HepG2 (cell line): ENCODE data around the gene TBCD. TPM values are rescaled to one million over a fixed set of nuclear protein-coding genes. Genes with fewer than 3 reads are reported as not detected.

Source experiments
- ATAC-seq: fragments of 200-7000 bp; cut with Tn5 transposase; 3 replicates; pipeline ENCODE4 v1.9.1; 2020; ENCODE audit warnings: mild to moderate bottlenecking, moderate library complexity
- BruUV-seq: library from RNA; stranded (reverse); fragments of 400-500 nt; replicated peaks from 2 replicates; lab custom pipeline; 2021; lab: Mats Ljungman, UMichigan
- CTCF ChIA-PET: fragments of 300-600 bp; formaldehyde crosslinking; extraction: SDS; loops from one replicate; lab custom pipeline; 2021; ENCODE audit warnings: low total read pairs, inconsistent platforms, low intra/inter-chr PET ratio; lab: Yijun Ruan, JAX
- POLR2A ChIA-PET: fragments of 350-600 bp; sonication (Branson Sonifier 250); formaldehyde crosslinking; loops from one replicate; lab custom pipeline; 2020; ENCODE audit warnings: antibody characterized with exemption, inconsistent platforms; lab: Yijun Ruan, JAX
- DNase-seq: peaks from one replicate; pipeline ENCODE4 v3.0.0-alpha.2; 2015; ENCODE audit warnings: low spot score
- FAIRE-seq: peaks from 3 replicates; lab custom pipeline; 2011; peaks lifted over from hg19 to GRCh38; lab: Jason Lieb, UNC
- H2AFZ ChIP-seq: one replicate; pipeline ENCODE4 v1.6.1; 2011; ENCODE audit warnings: low read length, inconsistent platforms
- H3K27ac ChIP-seq: fragments of 300-600 bp; 3 replicates; pipeline ENCODE4 v1.8.0; 2011; ENCODE audit warnings: mixed run types, mild to moderate bottlenecking, mixed read lengths, low read length, inconsistent platforms; ENCODE audit not compliant: insufficient read depth; ENCODE audit errors: extremely low read length
- H3K27me3 ChIP-seq, 2 experiments: fragments of 200-600 bp in 1 of 2; 2 replicates in 1 of 2; 3 replicates in 1 of 2; pipeline versions ENCODE4 v1.6.0 to v1.8.0; 2011; ENCODE audit warnings: low read length in 2 of 2, mild to moderate bottlenecking in 2 of 2, moderate library complexity in 2 of 2, inconsistent platforms in 1 of 2; ENCODE audit not compliant: insufficient read depth in 2 of 2, control insufficient read depth in 1 of 2
- H3K36me3 ChIP-seq, 2 experiments: fragments of 200-600 bp in 1 of 2; replicated peaks in 1 of 2; 2 replicates in 1 of 2; 3 replicates in 1 of 2; pipeline versions ENCODE4 v1.5.1 to v1.8.0; 2011; ENCODE audit warnings: low read length in 2 of 2, inconsistent platforms in 1 of 2; ENCODE audit not compliant: insufficient read depth in 2 of 2, control insufficient read depth in 1 of 2
- H3K4me1 ChIP-seq: 2 replicates; pipeline ENCODE4 v1.5.1; 2012; ENCODE audit warnings: low read length, inconsistent platforms; ENCODE audit not compliant: insufficient read depth
- H3K4me2 ChIP-seq: 2 replicates; pipeline ENCODE4 v1.6.0; 2011; ENCODE audit warnings: low read depth, low read length, inconsistent platforms
- H3K4me3 ChIP-seq, 3 experiments: fragments of 200-600 bp in 1 of 3; sonication (generic), shearing (Covaris generic) in 1 of 3; replicated peaks in 1 of 3; 2 replicates each; pipeline ENCODE4 v1.5.1; 2011 to 2016; ENCODE audit warnings: low read length in 3 of 3, inconsistent platforms in 2 of 3, low read depth in 2 of 3, mild to moderate bottlenecking in 2 of 3, control low read depth in 1 of 3, mixed read lengths in 1 of 3; ENCODE audit not compliant: insufficient read depth in 1 of 3
- H3K79me2 ChIP-seq: one replicate; pipeline ENCODE4 v1.6.1; 2011; ENCODE audit warnings: low read length, inconsistent platforms; ENCODE audit not compliant: insufficient read depth
- H3K9ac ChIP-seq: 2 replicates; pipeline ENCODE4 v1.6.0; 2011; ENCODE audit warnings: mild to moderate bottlenecking, low read depth, low read length, inconsistent platforms; ENCODE audit not compliant: insufficient read depth
- H3K9me3 ChIP-seq: 2 replicates; pipeline ENCODE4 v1.5.1; 2012; ENCODE audit warnings: mild to moderate bottlenecking, low read length
- H4K20me1 ChIP-seq: 2 replicates; pipeline ENCODE4 v1.6.0; 2011; ENCODE audit warnings: inconsistent platforms, mild to moderate bottlenecking, low read length, moderate library complexity; ENCODE audit not compliant: insufficient read depth
- BCL6 ChIP-seq: IDR thresholded peaks from 2 replicates; pipeline ENCODE4 v1.6.1; 2016; ENCODE audit warnings: missing genetic modification reagents, missing compliant biosample characterization
- CBX1 ChIP-seq: IDR thresholded peaks from one replicate; pipeline ENCODE4 v1.6.1; 2016; ENCODE audit warnings: antibody characterized with exemption, low read depth
- RAD21 ChIP-seq: fragments of 450-650 bp; formaldehyde crosslinking; IDR thresholded peaks from 2 replicates; pipeline ENCODE4 v1.5.0; 2020; ENCODE audit warnings: mild to moderate bottlenecking
- RELA ChIP-seq: sonication (generic); formaldehyde crosslinking; IDR thresholded peaks from 2 replicates; pipeline ENCODE4 v1.4.0; 2020; ENCODE audit warnings: missing genetic modification reagents
- ZBTB21 ChIP-seq: sonication (generic); formaldehyde crosslinking; IDR thresholded peaks from 2 replicates; pipeline ENCODE4 v1.4.0; 2020; ENCODE audit warnings: missing genetic modification reagents
- ZNF143 ChIP-seq: sonication (generic); formaldehyde crosslinking; IDR thresholded peaks from 2 replicates; pipeline ENCODE4 v1.4.0; 2020; ENCODE audit warnings: missing genetic modification reagents
- ZNF17 ChIP-seq: sonication (generic); formaldehyde crosslinking; IDR thresholded peaks from 2 replicates; pipeline ENCODE4 v1.5.0; 2020; ENCODE audit warnings: mild to moderate bottlenecking, missing genetic modification reagents
- ZNF329 ChIP-seq: sonication (generic); formaldehyde crosslinking; IDR thresholded peaks from 2 replicates; pipeline ENCODE4 v1.9.0; 2021; ENCODE audit warnings: low read depth, mild to moderate bottlenecking, missing genetic modification reagents
- ZNF33B ChIP-seq: sonication (generic); formaldehyde crosslinking; IDR thresholded peaks from 2 replicates; pipeline ENCODE4 v1.5.1; 2020; ENCODE audit warnings: mild to moderate bottlenecking, missing genetic modification reagents
- ZNF720 ChIP-seq: sonication (generic); formaldehyde crosslinking; IDR thresholded peaks from 2 replicates; pipeline ENCODE4 v1.4.0; 2020; ENCODE audit warnings: missing genetic modification reagents
- ZSCAN30 ChIP-seq: sonication (generic); formaldehyde crosslinking; IDR thresholded peaks from 2 replicates; pipeline ENCODE4 v1.5.0; 2020; ENCODE audit warnings: mild to moderate bottlenecking, missing genetic modification reagents
- WGBS: methylation state at CpG from one replicate; pipeline ENCODE4 v1.1.6; 2017; ENCODE audit warnings: low lambda C conversion rate; 5-methylcytosine and 5-hydroxymethylcytosine counted together
- in situ Hi-C: cut with HindIII; loops from 2 replicates; pipeline ENCODE4 v1.10.0; 2017; ENCODE audit warnings: low pct_unique_long_range_greater_than_20kb; ENCODE audit not compliant: extremely low pct_ligation_motif_present
- intact Hi-C: fragments of 100-400 bp; cut with micrococcal nuclease; formaldehyde crosslinking; loops from one replicate; pipeline ENCODE4 v1.10.0; 2022; ENCODE audit not compliant: unreplicated experiment
- polyA plus RNA-seq, 8 experiments: library from polyadenylated mRNA; depleted of rRNA in 3 of 8; stranded (reverse) in 7 of 8; unstranded in 1 of 8; fragments of >200 nt; fragmentation: Illumina TruSeq in 4 of 8; extraction: Trizol in 4 of 8; gene quantifications; 2 replicates each; pipeline versions ENCODE4 v1.2.1 to v1.2.3, GENCODE V29; 2011 to 2016; ENCODE audit warnings: low read depth in 4 of 8, missing spikeins in 1 of 8, mixed read lengths in 1 of 8; ENCODE audit not compliant: insufficient read depth in 1 of 8
- total RNA-seq, 5 experiments: library from RNA; depleted of rRNA; stranded (reverse); fragments of >200 nt; fragmentation: Illumina TruSeq; extraction: Trizol; gene quantifications; 2 replicates each; pipeline ENCODE4 v1.2.3, GENCODE V29; 2016; ENCODE audit warnings: low read depth in 1 of 5
- TF ChIP-seq, protein P1 (sequence below): sonication (generic); formaldehyde crosslinking; IDR thresholded peaks from 2 replicates; pipeline ENCODE4 v1.9.0; 2021; ENCODE audit warnings: missing genetic modification reagents, borderline replicate concordance
- TF ChIP-seq, protein P2 (sequence below), 2 experiments: sonication (generic) in 1 of 2; formaldehyde crosslinking in 1 of 2; IDR thresholded peaks; 2 replicates each; pipeline versions ENCODE4 v1.5.1 to v1.6.1; 2011 to 2020; ENCODE audit warnings: borderline replicate concordance in 1 of 2, low read depth in 1 of 2, low read length in 1 of 2, mild to moderate bottlenecking in 1 of 2, missing genetic modification reagents in 1 of 2, moderate library complexity in 1 of 2
- TF ChIP-seq, protein P3 (sequence below): sonication (generic); formaldehyde crosslinking; IDR thresholded peaks from 2 replicates; pipeline ENCODE4 v1.4.0; 2020; ENCODE audit warnings: mild to moderate bottlenecking, low read depth, missing genetic modification reagents
- TF ChIP-seq, protein P4 (sequence below): sonication (generic); formaldehyde crosslinking; IDR thresholded peaks from 2 replicates; pipeline ENCODE4 v1.5.0; 2020; ENCODE audit warnings: mild to moderate bottlenecking, missing genetic modification reagents
- TF ChIP-seq, protein P5 (sequence below): IDR thresholded peaks from 2 replicates; pipeline ENCODE4 v1.6.1; 2016; ENCODE audit warnings: low read depth, borderline replicate concordance

Gene TBCD
- total and polyA plus RNA-seq, 2 of the 13 experiments (the other 11 are each of a cell fraction or from before 2014, with no cell fraction given): 33.9 to 54.8 TPM

DNA sequence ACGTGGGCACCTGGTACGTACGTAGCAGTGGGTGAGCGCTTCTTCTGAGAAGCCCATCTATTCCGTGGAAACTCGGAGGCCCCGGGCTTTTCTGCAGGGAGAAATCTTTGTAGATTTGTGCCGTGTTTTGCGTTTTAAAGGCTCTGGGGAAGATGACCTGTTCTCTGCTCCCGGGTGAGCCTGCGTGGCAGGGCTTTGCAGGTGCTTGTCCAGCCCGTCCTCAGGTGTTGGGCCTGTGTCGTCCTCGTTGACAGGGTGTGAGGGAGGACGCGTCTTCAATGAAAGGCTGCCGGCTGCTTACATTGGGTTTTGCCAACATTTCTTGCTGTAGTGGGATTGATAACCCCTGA is 175.4 kb downstream of the TBCD start:
- Histone ChIP-seq H3K9ac (no peak overlapping the region), H3K79me2 (no peaks in the 10 kb centered on the region), H3K4me3 (no peak overlapping the region), H3K4me2 (no peak overlapping the region), H4K20me1 (no peaks in the 10 kb centered on the region), H3K9me3 (no peaks in the 10 kb centered on the region), H3K27ac (no peak overlapping the region), H3K4me1 (peaks cover 6% of the 10 kb centered on the region), H3K36me3 (peaks cover 37 to 54% of the 10 kb centered on the region in 2 experiments)
- intact Hi-C loops (no loop called here), in situ Hi-C loops (loop anchor here (5.0 kb wide), 1 partner anchor 145 kb away; no protein-coding TSS in a partner anchor)
- ATAC-seq: no peak
- FAIRE-seq: no peak
- 98% methylated on average over 17 of the region's 17 CpGs for WGBS
- ChIA-PET POLR2A (no interaction called here), CTCF (no interaction called here)
- no peak for DNase-seq
- TF ChIP-seq, protein P1, sequence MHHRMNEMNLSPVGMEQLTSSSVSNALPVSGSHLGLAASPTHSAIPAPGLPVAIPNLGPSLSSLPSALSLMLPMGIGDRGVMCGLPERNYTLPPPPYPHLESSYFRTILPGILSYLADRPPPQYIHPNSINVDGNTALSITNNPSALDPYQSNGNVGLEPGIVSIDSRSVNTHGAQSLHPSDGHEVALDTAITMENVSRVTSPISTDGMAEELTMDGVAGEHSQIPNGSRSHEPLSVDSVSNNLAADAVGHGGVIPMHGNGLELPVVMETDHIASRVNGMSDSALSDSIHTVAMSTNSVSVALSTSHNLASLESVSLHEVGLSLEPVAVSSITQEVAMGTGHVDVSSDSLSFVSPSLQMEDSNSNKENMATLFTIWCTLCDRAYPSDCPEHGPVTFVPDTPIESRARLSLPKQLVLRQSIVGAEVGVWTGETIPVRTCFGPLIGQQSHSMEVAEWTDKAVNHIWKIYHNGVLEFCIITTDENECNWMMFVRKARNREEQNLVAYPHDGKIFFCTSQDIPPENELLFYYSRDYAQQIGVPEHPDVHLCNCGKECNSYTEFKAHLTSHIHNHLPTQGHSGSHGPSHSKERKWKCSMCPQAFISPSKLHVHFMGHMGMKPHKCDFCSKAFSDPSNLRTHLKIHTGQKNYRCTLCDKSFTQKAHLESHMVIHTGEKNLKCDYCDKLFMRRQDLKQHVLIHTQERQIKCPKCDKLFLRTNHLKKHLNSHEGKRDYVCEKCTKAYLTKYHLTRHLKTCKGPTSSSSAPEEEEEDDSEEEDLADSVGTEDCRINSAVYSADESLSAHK (CRISPR knock-in tag): no peak
- no peak for TF ChIP-seq ZNF33B (CRISPR knock-in tag)
- no peak for TF ChIP-seq ZNF720 (CRISPR knock-in tag)
- no peak for TF ChIP-seq ZNF329
- no peak for TF ChIP-seq RAD21
- TF ChIP-seq ZNF17 (CRISPR knock-in tag): no peak
- no peak for TF ChIP-seq BCL6 (CRISPR knock-in tag)
- no peak for TF ChIP-seq ZNF143 (CRISPR knock-in tag)
- TF ChIP-seq, protein P2, sequence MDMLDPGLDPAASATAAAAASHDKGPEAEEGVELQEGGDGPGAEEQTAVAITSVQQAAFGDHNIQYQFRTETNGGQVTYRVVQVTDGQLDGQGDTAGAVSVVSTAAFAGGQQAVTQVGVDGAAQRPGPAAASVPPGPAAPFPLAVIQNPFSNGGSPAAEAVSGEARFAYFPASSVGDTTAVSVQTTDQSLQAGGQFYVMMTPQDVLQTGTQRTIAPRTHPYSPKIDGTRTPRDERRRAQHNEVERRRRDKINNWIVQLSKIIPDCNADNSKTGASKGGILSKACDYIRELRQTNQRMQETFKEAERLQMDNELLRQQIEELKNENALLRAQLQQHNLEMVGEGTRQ (IDR thresholded peaks at IDR 0.05; ENCODE audit: low read depth, low read length): no peak
- TF ChIP-seq, protein P2 (CRISPR knock-in tag; IDR thresholded peaks at IDR 0.05; ENCODE audit: borderline replicate concordance): no peak
- TF ChIP-seq, protein P3, sequence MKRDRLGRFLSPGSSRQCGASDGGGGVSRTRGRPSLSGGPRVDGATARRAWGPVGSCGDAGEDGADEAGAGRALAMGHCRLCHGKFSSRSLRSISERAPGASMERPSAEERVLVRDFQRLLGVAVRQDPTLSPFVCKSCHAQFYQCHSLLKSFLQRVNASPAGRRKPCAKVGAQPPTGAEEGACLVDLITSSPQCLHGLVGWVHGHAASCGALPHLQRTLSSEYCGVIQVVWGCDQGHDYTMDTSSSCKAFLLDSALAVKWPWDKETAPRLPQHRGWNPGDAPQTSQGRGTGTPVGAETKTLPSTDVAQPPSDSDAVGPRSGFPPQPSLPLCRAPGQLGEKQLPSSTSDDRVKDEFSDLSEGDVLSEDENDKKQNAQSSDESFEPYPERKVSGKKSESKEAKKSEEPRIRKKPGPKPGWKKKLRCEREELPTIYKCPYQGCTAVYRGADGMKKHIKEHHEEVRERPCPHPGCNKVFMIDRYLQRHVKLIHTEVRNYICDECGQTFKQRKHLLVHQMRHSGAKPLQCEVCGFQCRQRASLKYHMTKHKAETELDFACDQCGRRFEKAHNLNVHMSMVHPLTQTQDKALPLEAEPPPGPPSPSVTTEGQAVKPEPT (CRISPR knock-in tag): no peak
- TF ChIP-seq, protein P4, sequence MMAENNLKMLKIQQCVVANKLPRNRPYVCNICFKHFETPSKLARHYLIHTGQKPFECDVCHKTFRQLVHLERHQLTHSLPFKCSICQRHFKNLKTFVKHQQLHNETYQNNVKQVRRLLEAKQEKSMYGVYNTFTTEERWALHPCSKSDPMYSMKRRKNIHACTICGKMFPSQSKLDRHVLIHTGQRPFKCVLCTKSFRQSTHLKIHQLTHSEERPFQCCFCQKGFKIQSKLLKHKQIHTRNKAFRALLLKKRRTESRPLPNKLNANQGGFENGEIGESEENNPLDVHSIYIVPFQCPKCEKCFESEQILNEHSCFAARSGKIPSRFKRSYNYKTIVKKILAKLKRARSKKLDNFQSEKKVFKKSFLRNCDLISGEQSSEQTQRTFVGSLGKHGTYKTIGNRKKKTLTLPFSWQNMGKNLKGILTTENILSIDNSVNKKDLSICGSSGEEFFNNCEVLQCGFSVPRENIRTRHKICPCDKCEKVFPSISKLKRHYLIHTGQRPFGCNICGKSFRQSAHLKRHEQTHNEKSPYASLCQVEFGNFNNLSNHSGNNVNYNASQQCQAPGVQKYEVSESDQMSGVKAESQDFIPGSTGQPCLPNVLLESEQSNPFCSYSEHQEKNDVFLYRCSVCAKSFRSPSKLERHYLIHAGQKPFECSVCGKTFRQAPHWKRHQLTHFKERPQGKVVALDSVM (CRISPR knock-in tag): no peak
- no peak for TF ChIP-seq ZBTB21 (CRISPR knock-in tag)
- TF ChIP-seq RELA (CRISPR knock-in tag): no peak
- no peak for TF ChIP-seq ZSCAN30 (CRISPR knock-in tag)
- no peak for TF ChIP-seq CBX1
- TF ChIP-seq, protein P5, sequence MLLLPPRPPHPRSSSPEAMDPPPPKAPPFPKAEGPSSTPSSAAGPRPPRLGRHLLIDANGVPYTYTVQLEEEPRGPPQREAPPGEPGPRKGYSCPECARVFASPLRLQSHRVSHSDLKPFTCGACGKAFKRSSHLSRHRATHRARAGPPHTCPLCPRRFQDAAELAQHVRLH (CRISPR knock-in tag): no peak
- TF ChIP-seq, all 625 proteins: peak for 0
- BruUV-seq: no TSS peak
- Histone ChIP-seq H3K27me3 (no peaks in the 10 kb centered on the region), H2AFZ (no peak overlapping the region)
